ENCODE measurements around the gene SIVA1. TPM values are rescaled to one million over a fixed set of nuclear protein-coding genes. Genes with fewer than 3 reads are reported as not detected.
A peak's percentile ranks its signal among the peaks of the same experiment; 100 is the strongest.

SIVA1 gene
- total and polyA plus RNA-seq, 2 of the 4 experiments (the other 2 are of a cell fraction): 166 to 184 TPM

DNA sequence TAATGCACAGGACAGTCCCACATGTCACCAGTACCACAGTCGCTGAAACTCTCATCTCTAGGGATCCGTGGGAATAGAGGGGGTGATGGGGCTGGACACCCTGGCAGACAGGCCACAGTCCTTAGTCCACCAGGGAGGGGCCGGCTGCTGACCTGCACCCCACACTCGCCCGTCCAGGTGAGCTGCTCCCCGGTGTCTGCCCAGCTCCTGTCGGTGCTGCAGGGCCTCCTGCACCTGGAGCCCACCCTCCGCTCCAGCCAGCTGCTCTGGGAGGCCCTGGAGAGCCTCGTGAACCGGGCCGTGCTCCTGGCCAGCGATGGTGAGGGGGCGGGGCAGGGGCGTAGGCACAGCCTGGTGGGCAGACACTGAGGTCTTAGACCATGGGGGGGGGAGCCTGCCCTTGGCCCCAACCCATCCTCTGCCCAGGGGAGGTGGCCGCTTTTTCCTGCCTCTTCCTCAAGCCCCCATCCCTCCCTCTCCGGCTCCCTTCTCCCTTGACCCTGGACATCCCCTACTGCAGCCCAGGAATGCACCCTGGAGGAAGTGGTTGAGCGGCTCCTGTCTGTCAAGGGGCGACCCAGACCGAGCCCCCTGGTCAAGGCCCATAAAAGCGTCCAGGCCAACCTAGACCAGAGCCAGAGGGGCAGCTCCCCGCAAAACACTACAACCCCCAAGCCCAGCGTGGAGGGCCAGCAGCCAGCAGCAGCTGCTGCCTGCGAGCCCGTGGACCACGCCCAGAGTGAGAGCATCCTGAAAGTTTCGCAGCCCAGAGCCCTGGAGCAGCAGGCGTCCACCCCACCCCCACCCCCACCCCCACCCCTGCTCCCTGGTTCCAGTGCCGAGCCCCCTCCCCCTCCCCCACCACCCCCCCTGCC lies 46.0 kb upstream of the SIVA1 start:
- in situ Hi-C loops (cut with MboI; ENCODE audit: low sequenced_read_pairs): loop anchor here (5.0 kb wide), 1 partner anchor 50 kb away; no protein-coding TSS in a partner anchor
- Histone ChIP-seq H3K4me2 (ENCODE audit: low read depth, low read length) (no peak overlapping the region), H3K18ac (ENCODE audit: low read depth, low read length) (no peak overlapping the region), H3K23ac (ENCODE audit: low read depth, low read length) (no peak overlapping the region), H2BK15ac (ENCODE audit: low read depth, low read length) (no peak overlapping the region), H3K27me3 (ENCODE audit: control insufficient read depth, insufficient read depth, low read length) (no peaks in the 10 kb centered on the region), H3K4me3 (ENCODE audit: insufficient read depth, low read depth, low read length) (no peak overlapping the region), H4K5ac (ENCODE audit: low read depth, low read length) (no peak overlapping the region), H3K9ac (ENCODE audit: low read depth, low read length) (no peak overlapping the region), H2BK120ac (ENCODE audit: low read depth, low read length) (no peak overlapping the region), H3K9me1 (ENCODE audit: insufficient read depth, low read length) (no peaks in the 10 kb centered on the region), H3K14ac (replicated peaks; ENCODE audit: low read depth, low read length) (no peak overlapping the region), H3K79me1 (ENCODE audit: low read depth in 1 of 2, low read length in 2 of 2) (peaks cover 5 to 24% of the 10 kb centered on the region in 2 experiments; a peak in 1 of 4 replicates), H3K27ac (ENCODE audit: insufficient read depth, low read length) (no peak overlapping the region), H2AK9ac (replicated peaks; ENCODE audit: low read depth, low read length, poor library complexity) (peak overlapping the region; percentile 85), H2AK5ac (ENCODE audit: low read depth, low read length) (no peak overlapping the region), H4K20me1 (ENCODE audit: insufficient read depth, low read length) (peaks cover 32% of the 10 kb centered on the region), H2BK20ac (ENCODE audit: low read depth, low read length) (no peak overlapping the region), H2AFZ (replicated peaks; ENCODE audit: low read length, poor library complexity) (peak overlapping the region; percentile 14), H3K56ac (ENCODE audit: extremely low read depth, insufficient read depth, low read length) (no peak overlapping the region), H3K4ac (ENCODE audit: low read depth, low read length) (no peak overlapping the region), H3K4me1 (ENCODE audit: control insufficient read depth, insufficient read depth, low read length) (peaks cover 4% of the 10 kb centered on the region; the same call in 1 of the 2 replicates), H2BK5ac (ENCODE audit: low read depth, low read length, poor library complexity, severe bottlenecking) (no peak overlapping the region), H4K8ac (ENCODE audit: low read depth in 2 of 2, low read length in 2 of 2) (no peak overlapping the region), H3K36me3 (ENCODE audit: control insufficient read depth, insufficient read depth, low read length) (peaks cover 66% of the 10 kb centered on the region), H4K91ac (ENCODE audit: insufficient read depth, low read depth, low read length) (no peak overlapping the region), H3K9me3 (ENCODE audit: control insufficient read depth, insufficient read depth, low read length) (no peaks in the 10 kb centered on the region)
- dilution Hi-C loops (cut with HindIII; ENCODE audit: low sequenced_read_pairs, unreplicated experiment): no loop called here
- DNase-seq: no peak
- intact Hi-C loops (cut with micrococcal nuclease): no loop called here
- peak; percentile 25 for ATAC-seq (ENCODE audit: low read depth)
- no TSS peak for BruUV-seq (replicated peaks)
- POLR2A ChIA-PET (ENCODE audit: unreplicated experiment): no interaction called here
- 51% methylated on average over 4 of the region's 28 CpGs; no CpG with 5 or more reads in 1 of the 2 experiments for WGBS, 2 experiments (ENCODE audit: extremely low coverage in 2 of 2, insufficient read length in 1 of 2)
- TF ChIP-seq RCOR1 (IDR thresholded peaks at IDR 0.05; ENCODE audit: insufficient replicate concordance, low read length) (no peak), CHD1 (IDR thresholded peaks at IDR 0.05; ENCODE audit: low read depth, low read length) (no peak), MXI1 (IDR thresholded peaks at IDR 0.05; ENCODE audit: borderline replicate concordance, low read depth, low read length) (no peak)
- CTCF ChIA-PET: no interaction called here
